GM13977 (cell line): ENCODE measurements around the gene CEP126.

Experiments
- DNase-seq: peaks from one replicate; pipeline ENCODE4 v3.0.0; 2012; ENCODE audit warnings: low spot score
- in situ Hi-C: fragments of 300-500 bp; cut with MboI; formaldehyde crosslinking; loops from one replicate; pipeline ENCODE4 v1.12.0; 2022; ENCODE audit warnings: low sequenced_read_pairs, low pct_unique_long_range_greater_than_20kb, mixed read lengths, inconsistent platforms; ENCODE audit not compliant: unreplicated experiment
- TF ChIP-seq, protein P1 (sequence below): IDR thresholded peaks from 2 replicates; pipeline ENCODE4 v1.5.1; 2012; ENCODE audit warnings: mild to moderate bottlenecking, control low read depth; ENCODE audit not compliant: insufficient read depth; ENCODE audit errors: extremely low read depth, missing control alignments

The CEP126 gene

DNA sequence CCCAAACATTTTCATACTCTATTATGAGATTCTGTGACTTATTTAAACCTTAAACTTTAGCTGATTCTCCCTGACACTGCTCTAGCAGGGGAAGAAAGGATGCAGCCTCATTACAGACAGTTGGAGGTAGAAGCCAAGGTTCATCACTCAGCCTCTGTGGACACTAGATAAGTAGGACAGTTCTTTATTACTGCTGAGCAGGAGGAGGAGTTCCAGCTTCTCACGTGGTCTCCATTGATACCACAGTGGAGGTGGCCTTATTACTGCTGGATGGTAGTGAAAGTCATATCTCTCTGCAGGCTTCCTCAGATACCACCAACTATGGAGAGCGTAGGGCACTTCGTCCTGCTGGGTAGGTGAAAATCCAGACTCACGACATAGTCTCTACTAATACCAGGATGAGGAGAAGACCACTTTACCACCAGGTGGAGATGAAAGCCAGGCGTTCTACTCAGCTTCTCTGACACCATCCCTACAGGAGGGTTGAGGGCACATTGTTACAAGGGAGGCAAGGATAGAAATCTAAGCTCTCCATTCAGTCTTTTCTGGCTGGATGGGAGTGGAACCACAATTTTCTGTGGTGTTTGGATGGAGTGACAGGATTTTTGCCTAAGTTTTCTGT, 14.6 kb downstream of the CEP126 start:
- in situ Hi-C loops, result no loop called here
- TF ChIP-seq, protein P1, sequence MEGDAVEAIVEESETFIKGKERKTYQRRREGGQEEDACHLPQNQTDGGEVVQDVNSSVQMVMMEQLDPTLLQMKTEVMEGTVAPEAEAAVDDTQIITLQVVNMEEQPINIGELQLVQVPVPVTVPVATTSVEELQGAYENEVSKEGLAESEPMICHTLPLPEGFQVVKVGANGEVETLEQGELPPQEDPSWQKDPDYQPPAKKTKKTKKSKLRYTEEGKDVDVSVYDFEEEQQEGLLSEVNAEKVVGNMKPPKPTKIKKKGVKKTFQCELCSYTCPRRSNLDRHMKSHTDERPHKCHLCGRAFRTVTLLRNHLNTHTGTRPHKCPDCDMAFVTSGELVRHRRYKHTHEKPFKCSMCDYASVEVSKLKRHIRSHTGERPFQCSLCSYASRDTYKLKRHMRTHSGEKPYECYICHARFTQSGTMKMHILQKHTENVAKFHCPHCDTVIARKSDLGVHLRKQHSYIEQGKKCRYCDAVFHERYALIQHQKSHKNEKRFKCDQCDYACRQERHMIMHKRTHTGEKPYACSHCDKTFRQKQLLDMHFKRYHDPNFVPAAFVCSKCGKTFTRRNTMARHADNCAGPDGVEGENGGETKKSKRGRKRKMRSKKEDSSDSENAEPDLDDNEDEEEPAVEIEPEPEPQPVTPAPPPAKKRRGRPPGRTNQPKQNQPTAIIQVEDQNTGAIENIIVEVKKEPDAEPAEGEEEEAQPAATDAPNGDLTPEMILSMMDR, result no peak
- DNase-seq, result no peak

DNA sequence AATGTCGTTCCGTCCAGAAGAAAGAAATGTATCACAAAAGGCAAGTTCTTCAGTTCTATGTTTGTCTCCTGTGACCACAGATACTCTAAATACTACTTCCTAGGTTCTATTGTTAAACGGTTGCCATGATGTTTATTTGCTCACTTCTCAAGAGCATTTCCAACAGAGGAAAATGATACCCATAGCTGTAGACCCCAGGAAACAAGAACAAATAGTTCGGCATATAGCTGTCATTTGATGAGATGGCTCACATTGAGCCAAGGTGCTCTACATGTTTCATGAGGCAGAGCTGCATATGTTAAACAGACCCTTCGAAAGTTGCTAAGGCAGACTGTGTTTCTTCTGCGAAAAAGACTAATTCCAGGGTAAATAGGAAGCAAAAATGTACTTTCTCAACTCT, 16.9 kb downstream of the CEP126 start:
- no peak for DNase-seq
- TF ChIP-seq, protein P1, result no peak
- in situ Hi-C loops, result no loop called here

DNA sequence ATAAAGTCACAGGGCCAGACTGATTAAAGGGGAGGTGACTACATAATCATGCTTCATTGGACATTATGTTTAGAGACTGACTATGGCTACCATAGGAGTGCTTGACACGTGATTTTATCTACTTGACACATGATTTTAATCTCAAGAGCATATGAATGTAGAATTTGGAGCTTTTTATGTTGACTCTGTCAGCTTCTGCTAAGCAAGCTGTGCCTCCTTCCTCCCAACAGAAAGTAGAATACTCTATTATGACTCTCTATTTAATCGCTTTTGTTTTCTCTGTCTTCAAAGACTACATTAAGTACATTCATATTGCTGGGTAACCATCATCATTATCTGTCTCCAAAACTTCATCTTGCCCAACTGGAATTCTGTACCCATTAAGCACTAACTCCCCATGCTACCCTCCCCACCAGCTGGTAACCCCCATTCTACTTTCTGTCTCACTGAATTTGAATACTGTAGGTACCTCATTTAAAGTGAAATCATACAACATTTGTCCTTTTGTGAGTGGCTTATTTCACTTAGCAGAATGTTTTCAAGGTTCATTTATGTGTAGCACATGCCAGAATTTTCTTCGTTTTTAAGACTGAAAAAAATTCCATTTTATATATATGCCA, 26.2 kb downstream of the CEP126 start:
- in situ Hi-C loops, result no loop called here
- no peak for DNase-seq
- TF ChIP-seq, protein P1, result no peak

DNA sequence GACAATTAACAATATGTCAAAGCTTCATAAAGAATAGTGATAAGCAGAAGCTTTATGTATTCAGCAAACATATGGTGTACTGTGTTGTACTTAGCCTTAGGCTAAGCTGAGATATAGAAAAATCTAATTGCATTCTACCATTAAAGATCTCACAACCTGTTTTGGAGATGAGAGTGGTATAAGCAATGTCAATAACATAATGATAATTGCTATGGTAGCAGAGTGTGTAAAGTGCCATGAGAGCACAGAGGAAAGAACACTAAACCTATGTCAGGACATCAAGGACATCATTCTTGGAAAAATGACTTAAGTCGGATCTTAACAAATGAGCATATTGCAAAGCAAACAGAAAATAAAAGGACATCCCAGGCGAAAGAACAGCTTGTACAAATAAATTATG, 30.1 kb downstream of the CEP126 start:
- TF ChIP-seq, protein P1, result no peak
- no peak for DNase-seq
- in situ Hi-C loops, result no loop called here

DNA sequence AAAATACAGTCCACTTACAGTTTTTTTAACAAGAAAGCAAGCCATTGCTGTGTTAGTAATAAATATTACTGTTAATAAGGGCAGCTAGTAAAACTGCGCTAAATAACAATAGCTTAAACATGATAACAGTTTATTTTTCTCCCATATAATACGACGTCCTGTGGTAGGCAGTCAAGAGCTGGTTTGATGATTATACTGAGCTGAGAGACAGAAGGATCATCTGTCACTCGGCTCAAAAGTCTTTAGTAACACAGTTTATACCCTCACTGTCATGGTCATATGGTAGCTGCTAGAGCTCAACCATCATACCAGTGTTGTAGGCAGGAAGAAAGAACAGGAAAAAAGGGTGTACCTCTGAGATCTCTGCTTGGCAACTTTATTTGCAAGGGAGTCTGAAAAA, 30.6 kb downstream of the CEP126 start:
- in situ Hi-C loops, result no loop called here
- no peak for DNase-seq
- TF ChIP-seq, protein P1, result no peak

DNA sequence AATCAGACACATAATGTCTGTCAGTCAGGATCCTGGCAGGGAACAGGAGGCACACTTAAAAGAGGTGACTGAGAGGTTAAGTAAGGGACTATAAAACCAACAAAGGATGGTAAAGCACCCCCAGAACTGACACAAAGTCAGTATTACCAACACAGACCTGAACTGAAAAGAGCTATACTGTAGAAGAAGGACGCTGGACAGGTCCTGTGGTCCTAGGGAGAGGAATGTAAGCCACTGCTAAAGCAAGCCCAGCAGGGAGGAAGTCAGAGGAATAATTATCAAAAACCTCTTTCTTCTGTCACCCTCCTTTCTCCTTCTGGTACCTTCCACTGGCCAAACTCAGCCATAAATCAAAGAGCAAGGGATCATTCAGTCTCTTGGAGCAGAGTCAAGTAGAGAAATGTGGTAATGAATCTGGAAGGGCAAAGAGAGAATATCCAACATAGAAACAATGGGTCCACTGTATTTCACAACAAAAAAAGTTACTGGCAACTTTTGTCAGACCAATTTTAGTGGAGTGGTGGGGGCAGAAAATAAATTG, 34.9 kb downstream of the CEP126 start:
- no peak for DNase-seq
- TF ChIP-seq, protein P1, result no peak
- in situ Hi-C loops, result no loop called here
